Measurements from ENCODE around the gene ANXA10. TPM values are rescaled to one million over a fixed set of nuclear protein-coding genes. Genes with fewer than 3 reads are reported as not detected.

Gene ANXA10
- polyA plus RNA-seq, 1 of the 3 experiments (the other 2 are of a cell fraction) = 0.23 TPM

GRCh38 chr4:168057412-168057811 is 34.9 kb upstream of the ANXA10 start (continued):
- no peak for TF ChIP-seq PBX3 (IDR thresholded peaks at IDR 0.05)

- Histone ChIP-seq H4K20me1 (ENCODE audit: insufficient read depth) (no peaks in the 10 kb centered on the region), H3K79me2 (ENCODE audit: insufficient read depth) (no peaks in the 10 kb centered on the region), H2AFZ (ENCODE audit: low read depth) (no peak overlapping the region), H3K4me3 (ENCODE audit: low read depth in 2 of 2, low read length in 1 of 2) (no peak overlapping the region), H3K4me2 (no peak overlapping the region), H3K9me2 (no peaks in the 10 kb centered on the region), H3K4me1 (ENCODE audit: control insufficient read depth in 1 of 2, insufficient read depth in 2 of 2, low read depth in 1 of 2, low read length in 1 of 2) (no peaks in the 10 kb centered on the region), H3K9ac (no peak overlapping the region), H3K9me3 (no peaks in the 10 kb centered on the region), H3K27me3 (ENCODE audit: insufficient read depth) (no peaks in the 10 kb centered on the region), H3K27ac (ENCODE audit: low read depth in 2 of 2, low read length in 1 of 2) (no peak overlapping the region), H3K36me3 (replicated peaks in 1 of 2; ENCODE audit: control insufficient read depth in 1 of 2, insufficient read depth in 2 of 2, low read length in 1 of 2) (no peaks in the 10 kb centered on the region), H3F3A (replicated peaks; ENCODE audit: insufficient read depth) (no peaks in the 10 kb centered on the region)
- DNase-seq = no peak
- 19% methylated on average over 1 of the region's 1 CpG for WGBS (ENCODE audit: low lambda C conversion rate)
- POLR2A ChIA-PET = no interaction called here
- CTCF ChIA-PET = no interaction called here
- TF ChIP-seq REST (IDR thresholded peaks at IDR 0.05; ENCODE audit: low read depth, low read length) (no peak), ZBTB33 (IDR thresholded peaks at IDR 0.05; ENCODE audit: borderline replicate concordance, low read depth) (no peak), SMC3 (IDR thresholded peaks at IDR 0.05; ENCODE audit: low read depth, low read length) (no peak), IRF3 (IDR thresholded peaks at IDR 0.05; ENCODE audit: low read depth, low read length) (no peak), NFIC (IDR thresholded peaks at IDR 0.05; ENCODE audit: borderline replicate concordance) (no peak), JUND (IDR thresholded peaks at IDR 0.05) (peak; percentile 19; the same call in 1 of the 2 replicates), POLR2AphosphoS5 (IDR thresholded peaks at IDR 0.05; ENCODE audit: low read depth, low read length) (no peak), FOSL2 (IDR thresholded peaks at IDR 0.05; ENCODE audit: borderline replicate concordance, low read depth) (peak; percentile 35; the same call in 1 of the 2 replicates), RXRA (IDR thresholded peaks at IDR 0.05; ENCODE audit: borderline replicate concordance, low read depth) (no peak), EZH2phosphoT487 (IDR thresholded peaks at IDR 0.05; ENCODE audit: borderline replicate concordance, low read depth) (no peak), MEF2A (IDR thresholded peaks at IDR 0.05; ENCODE audit: borderline replicate concordance, low read depth) (no peak), MXI1 (IDR thresholded peaks at IDR 0.05; ENCODE audit: low read depth, low read length) (no peak), RCOR1 (IDR thresholded peaks at IDR 0.05; ENCODE audit: low read length) (no peak), GABPA (IDR thresholded peaks at IDR 0.05; ENCODE audit: low read depth) (no peak), TCF12 (IDR thresholded peaks at IDR 0.05) (peak; percentile 16; the same call in 1 of the 2 replicates), GATA2 (CRISPR knock-in tag; IDR thresholded peaks at IDR 0.05) (no peak), EP300 (IDR thresholded peaks at IDR 0.05; ENCODE audit: borderline replicate concordance in 1 of 2, low read depth in 1 of 2, low read length in 1 of 2) (0 out of 4 replicates have a peak, but pooled peaks of 1 of the 2 experiments have one; percentile 19), YY1 (IDR thresholded peaks at IDR 0.05; ENCODE audit: low read depth) (no peak), USF2 (IDR thresholded peaks at IDR 0.05; ENCODE audit: borderline replicate concordance, low read depth, low read length) (no peak), MAX (IDR thresholded peaks at IDR 0.05; ENCODE audit: low read depth) (no peak), CTCF (IDR thresholded peaks at IDR 0.05) (no peak)
These were observed 33.1 kb upstream of the ANXA10 start for GRCh38 chr4:168059251-168059650.
